Mesothelial cell of epicardium (in vitro differentiated cells): ENCODE results near the gene PAK5. TPM values are rescaled to one million over a fixed set of nuclear protein-coding genes. Genes with fewer than 3 reads are reported as not detected.

ENCODE experiments used
- DNase-seq, 2 experiments: peaks; one replicate each; pipeline ENCODE4 v3.0.0; 2021; ENCODE audit warnings: low spot score in 2 of 2; ENCODE audit not compliant: unreplicated experiment in 2 of 2
- H3K27ac Mint-ChIP-seq: 2 replicates; pipeline ENCODE4 v1.8.0; 2021; ENCODE audit warnings: mixed read lengths
- H3K27me3 Mint-ChIP-seq: 2 replicates; pipeline ENCODE4 v1.8.0; 2021; ENCODE audit warnings: low read depth, mixed read lengths
- H3K36me3 Mint-ChIP-seq: 2 replicates; pipeline ENCODE4 v1.8.0; 2021; ENCODE audit warnings: mixed read lengths
- H3K4me1 Mint-ChIP-seq: 2 replicates; pipeline ENCODE4 v1.8.0; 2021; ENCODE audit warnings: mixed read lengths
- H3K4me3 Mint-ChIP-seq: 2 replicates; pipeline ENCODE4 v1.8.0; 2021; ENCODE audit warnings: mild to moderate bottlenecking, moderate library complexity, mixed read lengths
- H3K9me3 Mint-ChIP-seq: 2 replicates; pipeline ENCODE4 v1.8.0; 2021; ENCODE audit warnings: mixed read lengths
- CTCF ChIP-seq: fragments of 200-600 bp; sonication (generic); IDR thresholded peaks from one replicate; pipeline ENCODE4 v1.5.0; 2021; ENCODE audit warnings: antibody characterized with exemption; ENCODE audit not compliant: unreplicated experiment
- total RNA-seq: library from RNA; stranded (reverse); gene quantifications from 3 replicates; pipeline ENCODE4 v1.2.1, GENCODE V29; 2021

The PAK5 gene
- total RNA-seq, 1 donor from 2014 or later, result 0.54 TPM

- Mint-ChIP-seq H3K4me1 (no peaks in the 10 kb centered on the region), H3K27me3 (peaks cover 18% of the 10 kb centered on the region), H3K27ac (no peak overlapping the region), H3K9me3 (peaks cover 17% of the 10 kb centered on the region), H3K36me3 (no peaks in the 10 kb centered on the region), H3K4me3 (no peak overlapping the region)
- no peak for TF ChIP-seq CTCF
- DNase-seq, result no peak
Observed at GRCh38 chr20:9758752-9759151, 80.1 kb downstream of the PAK5 start.

GRCh38 chr20:9756660-9757059, 82.2 kb downstream of the PAK5 start:
- H3K9me3 Mint-ChIP-seq, result peaks cover 9% of the 10 kb centered on the region
- no peak overlapping the region for H3K27ac Mint-ChIP-seq
- DNase-seq, result no peak
- no peak for TF ChIP-seq CTCF
- H3K4me1 Mint-ChIP-seq, result no peaks in the 10 kb centered on the region
- no peaks in the 10 kb centered on the region for H3K36me3 Mint-ChIP-seq
- H3K4me3 Mint-ChIP-seq, result no peak overlapping the region
- peaks cover 25% of the 10 kb centered on the region for H3K27me3 Mint-ChIP-seq

- Mint-ChIP-seq H3K27me3 (peaks cover 27% of the 10 kb centered on the region), H3K9me3 (peaks cover 3% of the 10 kb centered on the region), H3K27ac (no peak overlapping the region), H3K4me3 (no peak overlapping the region), H3K4me1 (no peaks in the 10 kb centered on the region), H3K36me3 (no peaks in the 10 kb centered on the region)
- TF ChIP-seq CTCF, result no peak
- DNase-seq, result no peak
Observed at GRCh38 chr20:9755301-9755700, 83.6 kb downstream of the PAK5 start.

DNA sequence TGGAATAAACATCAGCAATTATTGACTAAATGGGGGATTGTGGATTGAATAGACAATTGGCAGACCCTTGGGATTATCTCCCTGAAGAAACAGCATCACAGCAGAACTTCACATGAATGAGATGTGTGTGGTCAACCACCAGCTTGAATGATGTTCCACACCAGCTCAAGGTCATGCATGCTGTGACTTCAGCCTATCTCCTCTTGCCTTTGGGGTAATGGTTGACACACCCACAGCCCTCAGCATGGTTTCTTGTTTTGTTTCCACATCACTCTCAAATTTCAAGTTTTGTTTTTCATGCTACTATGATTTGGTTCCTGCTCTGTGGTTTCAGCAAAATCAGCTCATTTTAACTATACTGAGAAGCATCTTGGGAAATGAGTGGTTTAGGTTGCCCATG, 94.3 kb downstream of the PAK5 start:
- no peak for TF ChIP-seq CTCF
- no peak overlapping the region for H3K4me3 Mint-ChIP-seq
- H3K27me3 Mint-ChIP-seq, result peaks cover 28% of the 10 kb centered on the region
- no peaks in the 10 kb centered on the region for H3K4me1 Mint-ChIP-seq
- no peak for DNase-seq
- H3K27ac Mint-ChIP-seq, result no peak overlapping the region
- no peaks in the 10 kb centered on the region for H3K36me3 Mint-ChIP-seq
- peaks cover 11% of the 10 kb centered on the region for H3K9me3 Mint-ChIP-seq

DNA sequence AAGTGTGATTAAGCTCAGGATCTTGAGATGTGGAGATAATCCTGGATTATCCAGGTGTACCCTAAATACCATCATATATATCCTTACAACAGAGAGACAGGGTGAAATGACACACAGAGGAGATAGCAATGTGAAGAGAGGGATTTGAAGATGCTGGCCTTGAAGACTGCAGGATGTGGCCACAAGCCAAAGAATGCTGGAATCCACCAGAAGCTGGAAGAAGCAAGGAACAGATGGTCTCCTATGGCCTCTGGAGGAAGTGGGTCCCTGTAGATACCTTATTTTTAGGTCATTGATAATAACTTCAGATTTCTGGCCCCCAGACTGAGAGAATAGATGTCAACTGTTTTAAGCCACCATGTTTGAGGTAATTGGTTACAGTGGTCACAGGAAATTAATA, 95.0 kb downstream of the PAK5 start:
- Mint-ChIP-seq H3K4me3 (no peak overlapping the region), H3K4me1 (peaks cover 4% of the 10 kb centered on the region), H3K9me3 (peaks cover 11% of the 10 kb centered on the region), H3K36me3 (no peaks in the 10 kb centered on the region), H3K27ac (no peak overlapping the region), H3K27me3 (peaks cover 29% of the 10 kb centered on the region)
- no peak for DNase-seq
- no peak for TF ChIP-seq CTCF

- Mint-ChIP-seq H3K9me3 (peaks cover 7% of the 10 kb centered on the region), H3K27ac (no peak overlapping the region), H3K4me1 (peaks cover 7% of the 10 kb centered on the region), H3K27me3 (peaks cover 29% of the 10 kb centered on the region), H3K36me3 (no peaks in the 10 kb centered on the region), H3K4me3 (no peak overlapping the region)
- DNase-seq, result no peak
- TF ChIP-seq CTCF, result no peak
Observed at GRCh38 chr20:9742821-9743220, 96.1 kb downstream of the PAK5 start.
